Esophagus squamous epithelium (tissue), 5 donors: ENCODE results near the gene TBCD. TPM values are rescaled to one million over a fixed set of nuclear protein-coding genes. Genes with fewer than 3 reads are reported as not detected.

Source experiments
- DNase-seq: peaks from one replicate; lab custom pipeline; 2025; lab: John Stamatoyannopoulos, UW
- H3K27ac ChIP-seq, 4 donors: fragments of 200-600 bp; sonication (generic); one replicate each; pipeline ENCODE4 v1.5.1; 2016 to 2019; ENCODE audit warnings: mild to moderate bottlenecking in 1 of 4
- H3K27me3 ChIP-seq, 4 donors: fragments of 200-600 bp; sonication (generic); 1 replicate in 3 of 4; 2 replicates in 1 of 4; pipeline versions ENCODE4 v1.5.1 to v1.6.0; 2017 to 2021; ENCODE audit warnings: antibody characterized with exemption in 1 of 4
- H3K36me3 ChIP-seq, 3 donors: fragments of 200-600 bp; sonication (generic); one replicate each; pipeline ENCODE4 v1.5.1; 2016 to 2019
- H3K4me1 ChIP-seq, 3 donors: fragments of 200-600 bp; sonication (generic); one replicate each; pipeline ENCODE4 v1.5.1; 2017 to 2019
- H3K4me3 ChIP-seq, 4 donors: fragments of 200-600 bp; sonication (generic); 1 replicate in 3 of 4; 2 replicates in 1 of 4; pipeline ENCODE4 v1.5.1; 2016 to 2019; ENCODE audit warnings: mild to moderate bottlenecking in 2 of 4, moderate library complexity in 1 of 4
- H3K9me3 ChIP-seq, 3 donors: fragments of 200-600 bp; sonication (generic); one replicate each; pipeline ENCODE4 v1.5.1; 2016 to 2019
- CTCF ChIP-seq, 6 experiments: fragments of 450-650 bp in 4 of 6; fragments of 200-600 bp in 2 of 6; sonication (generic) in 2 of 6; IDR thresholded peaks; one replicate each; pipeline ENCODE4 v1.5.1; 2016 to 2019; ENCODE audit warnings: antibody characterized with exemption in 6 of 6, mild to moderate bottlenecking in 4 of 6, moderate library complexity in 4 of 6
- POLR2A ChIP-seq, 4 donors: fragments of 450-650 bp; IDR thresholded peaks; one replicate each; pipeline ENCODE4 v1.6.1; 2017; ENCODE audit warnings: antibody characterized with exemption in 4 of 4, mild to moderate bottlenecking in 4 of 4, moderate library complexity in 3 of 4
- WGBS, 2 donors: methylation state at CpG; one replicate each; pipeline ENCODE4 v1.1.5; 2018; 5-methylcytosine and 5-hydroxymethylcytosine counted together
- intact Hi-C: fragments of 100-400 bp; cut with DNase I; formaldehyde crosslinking; loops from one replicate; pipeline ENCODE4 v1.15.0; 2022
- total RNA-seq, 4 donors: library from RNA; depleted of rRNA; stranded (reverse); fragments of >200 nt; gene quantifications; one replicate each; pipeline ENCODE4 v1.1.0, GENCODE V29; 2016
- donor health status: DM: yes; HTN: yes; CAD: no.

The TBCD gene
- total RNA-seq, 4 donors from 2014 or later, result 38.8 to 58.3 (median 55.0) TPM

- DNase-seq, result no peak
- Histone ChIP-seq H3K36me3 (no peaks in the 10 kb centered on the region), H3K9me3 (no peaks in the 10 kb centered on the region), H3K4me3 (no peak overlapping the region), H3K4me1 (peaks cover 12 to 33% (median 13%) of the 10 kb centered on the region in 3 donors), H3K27ac (no peak overlapping the region), H3K27me3 (no peaks in the 10 kb centered on the region)
- intact Hi-C loops, result loop anchor here (10.0 kb wide), 1 partner anchor 50 kb away; the partner anchor contains the start of gene TBCD
- WGBS, 2 donors, result 76 to 86% methylated on average over 3 to 12 of the region's 13 CpGs
- TF ChIP-seq POLR2A (IDR thresholded peaks at IDR 0.05) (no peak), CTCF (IDR thresholded peaks at IDR 0.05) (no peak)
Measured at GRCh38 chr17:82704886-82705285, 47.0 kb upstream of the TBCD start.

GRCh38 chr17:82705756-82706155, 46.1 kb upstream of the TBCD start:
- H3K27me3 ChIP-seq, result peaks cover 0 to 7% (median 0%) of the 10 kb centered on the region in 4 donors
- DNase-seq, result no peak
- 79 to 88% methylated on average over 11 to 15 of the region's 18 CpGs for WGBS, 2 donors
- no peaks in the 10 kb centered on the region for H3K36me3 ChIP-seq
- no peak overlapping the region for H3K4me3 ChIP-seq
- no peak overlapping the region for H3K27ac ChIP-seq
- H3K4me1 ChIP-seq, result peaks cover 12 to 33% (median 13%) of the 10 kb centered on the region in 3 donors
- H3K9me3 ChIP-seq, result no peaks in the 10 kb centered on the region
- no peak for TF ChIP-seq POLR2A (IDR thresholded peaks at IDR 0.05)
- TF ChIP-seq CTCF (IDR thresholded peaks at IDR 0.05), result no peak
- intact Hi-C loops, result loop anchor here (10.0 kb wide), 1 partner anchor 49 kb away; the partner anchor contains the start of gene TBCD

- Histone ChIP-seq H3K9me3 (no peaks in the 10 kb centered on the region), H3K36me3 (no peaks in the 10 kb centered on the region), H3K27ac (no peak overlapping the region), H3K27me3 (peaks cover 0 to 10% (median 0%) of the 10 kb centered on the region in 4 donors), H3K4me1 (peaks cover 0 to 9% (median 0%) of the 10 kb centered on the region in 3 donors), H3K4me3 (no peak overlapping the region)
- intact Hi-C loops, result loop anchor here (10.0 kb wide), 1 partner anchor 46 kb away; the partner anchor contains the start of gene TBCD
- DNase-seq, result no peak
- TF ChIP-seq POLR2A (IDR thresholded peaks at IDR 0.05), result no peak
- no peak for TF ChIP-seq CTCF (IDR thresholded peaks at IDR 0.05)
- 20% methylated on average over 1 of the region's 9 CpGs; no CpG with 5 or more reads in 1 of the 2 donors for WGBS, 2 donors
Measured at GRCh38 chr17:82709024-82709675, 42.7 kb upstream of the TBCD start.

- Histone ChIP-seq H3K27me3 (peaks cover 0 to 10% (median 0%) of the 10 kb centered on the region in 4 donors), H3K36me3 (no peaks in the 10 kb centered on the region), H3K27ac (no peak overlapping the region), H3K4me1 (peaks cover 0 to 9% (median 0%) of the 10 kb centered on the region in 3 donors), H3K4me3 (no peak overlapping the region), H3K9me3 (no peaks in the 10 kb centered on the region)
- TF ChIP-seq CTCF (IDR thresholded peaks at IDR 0.05) (no peak), POLR2A (IDR thresholded peaks at IDR 0.05) (no peak)
- 85% methylated on average over 7 of the region's 25 CpGs; no CpG with 5 or more reads in 1 of the 2 donors for WGBS, 2 donors
- intact Hi-C loops, result loop anchor here (10.0 kb wide), 1 partner anchor 45 kb away; the partner anchor contains the start of gene TBCD
- DNase-seq, result no peak
Measured at GRCh38 chr17:82709676-82710498, 42.0 kb upstream of the TBCD start.
